ENCODE results near the gene ADORA2A. TPM values are rescaled to one million over a fixed set of nuclear protein-coding genes. Genes with fewer than 3 reads are reported as not detected.

ADORA2A gene
- total and polyA plus RNA-seq, 9 donors: 0.57 to 5.0 (median 2.7) TPM

DNA sequence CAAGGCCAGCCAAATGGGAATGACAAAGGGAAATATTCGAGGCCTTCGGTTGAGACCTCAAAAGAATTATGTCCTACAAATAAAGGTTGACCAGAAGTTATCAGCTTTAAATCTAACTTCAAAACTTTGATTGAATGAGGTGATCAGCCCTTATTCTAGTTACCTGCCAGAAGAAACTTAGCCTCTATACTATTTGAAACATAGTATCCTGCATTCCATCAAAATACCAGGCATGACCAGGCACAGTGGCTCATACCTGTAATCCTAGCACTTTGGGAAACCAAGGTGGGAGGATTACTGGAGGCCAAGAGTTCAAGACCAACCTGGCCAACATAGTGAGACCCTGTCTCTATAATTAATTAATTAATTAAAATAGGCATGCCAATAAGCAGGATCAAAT, 44.3 kb upstream of the ADORA2A start:
- 65 to 73% (median 68%) methylated on average over 2 of the region's 2 CpGs for WGBS, 3 donors
- intact Hi-C loops (cut with DNase I): no loop called here
- no peaks in the 10 kb centered on the region for H3K4me1 ChIP-seq (ENCODE audit: insufficient read depth)
- no peaks in the 10 kb centered on the region for H3K9me3 ChIP-seq
- no peak for DNase-seq
- H3K27me3 ChIP-seq: no peaks in the 10 kb centered on the region
- TF ChIP-seq POLR2A (IDR thresholded peaks at IDR 0.05) (no peak), EP300 (IDR thresholded peaks at IDR 0.05) (no peak)
- TF ChIP-seq, protein P1, sequence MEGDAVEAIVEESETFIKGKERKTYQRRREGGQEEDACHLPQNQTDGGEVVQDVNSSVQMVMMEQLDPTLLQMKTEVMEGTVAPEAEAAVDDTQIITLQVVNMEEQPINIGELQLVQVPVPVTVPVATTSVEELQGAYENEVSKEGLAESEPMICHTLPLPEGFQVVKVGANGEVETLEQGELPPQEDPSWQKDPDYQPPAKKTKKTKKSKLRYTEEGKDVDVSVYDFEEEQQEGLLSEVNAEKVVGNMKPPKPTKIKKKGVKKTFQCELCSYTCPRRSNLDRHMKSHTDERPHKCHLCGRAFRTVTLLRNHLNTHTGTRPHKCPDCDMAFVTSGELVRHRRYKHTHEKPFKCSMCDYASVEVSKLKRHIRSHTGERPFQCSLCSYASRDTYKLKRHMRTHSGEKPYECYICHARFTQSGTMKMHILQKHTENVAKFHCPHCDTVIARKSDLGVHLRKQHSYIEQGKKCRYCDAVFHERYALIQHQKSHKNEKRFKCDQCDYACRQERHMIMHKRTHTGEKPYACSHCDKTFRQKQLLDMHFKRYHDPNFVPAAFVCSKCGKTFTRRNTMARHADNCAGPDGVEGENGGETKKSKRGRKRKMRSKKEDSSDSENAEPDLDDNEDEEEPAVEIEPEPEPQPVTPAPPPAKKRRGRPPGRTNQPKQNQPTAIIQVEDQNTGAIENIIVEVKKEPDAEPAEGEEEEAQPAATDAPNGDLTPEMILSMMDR (IDR thresholded peaks at IDR 0.05): no peak
- no peak overlapping the region for H3K4me3 ChIP-seq
- H3K27ac ChIP-seq: no peak overlapping the region
- H3K36me3 ChIP-seq: no peaks in the 10 kb centered on the region

DNA sequence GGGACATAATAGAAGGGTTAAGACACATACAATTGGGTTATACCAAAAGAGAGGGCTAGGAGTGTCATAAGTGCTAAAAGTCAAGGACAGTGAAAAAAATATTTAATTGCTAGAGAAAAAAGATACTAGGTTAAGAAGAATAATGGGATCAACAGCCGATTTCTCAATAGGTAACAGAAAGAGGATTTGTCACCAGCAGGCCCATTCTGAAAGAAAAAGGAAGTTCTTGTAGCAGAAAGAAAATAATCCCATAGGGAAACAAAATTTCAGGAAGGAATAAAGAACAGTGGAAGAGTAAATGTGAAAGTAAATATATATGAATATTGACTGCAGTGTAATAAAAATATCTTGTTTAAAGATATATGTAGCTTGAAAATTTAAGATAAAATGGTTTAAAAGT, 43.3 kb upstream of the ADORA2A start:
- Histone ChIP-seq H3K4me1 (ENCODE audit: insufficient read depth) (no peaks in the 10 kb centered on the region), H3K27me3 (no peaks in the 10 kb centered on the region), H3K9me3 (no peaks in the 10 kb centered on the region), H3K4me3 (no peak overlapping the region), H3K27ac (no peak overlapping the region), H3K36me3 (no peaks in the 10 kb centered on the region)
- DNase-seq: no peak
- TF ChIP-seq EP300 (IDR thresholded peaks at IDR 0.05) (no peak), POLR2A (IDR thresholded peaks at IDR 0.05) (no peak)
- TF ChIP-seq, protein P1 (IDR thresholded peaks at IDR 0.05): no peak
- WGBS, 3 donors: 91 to 95% (median 92%) methylated on average over 1 of the region's 1 CpG
- intact Hi-C loops (cut with DNase I): no loop called here

DNA sequence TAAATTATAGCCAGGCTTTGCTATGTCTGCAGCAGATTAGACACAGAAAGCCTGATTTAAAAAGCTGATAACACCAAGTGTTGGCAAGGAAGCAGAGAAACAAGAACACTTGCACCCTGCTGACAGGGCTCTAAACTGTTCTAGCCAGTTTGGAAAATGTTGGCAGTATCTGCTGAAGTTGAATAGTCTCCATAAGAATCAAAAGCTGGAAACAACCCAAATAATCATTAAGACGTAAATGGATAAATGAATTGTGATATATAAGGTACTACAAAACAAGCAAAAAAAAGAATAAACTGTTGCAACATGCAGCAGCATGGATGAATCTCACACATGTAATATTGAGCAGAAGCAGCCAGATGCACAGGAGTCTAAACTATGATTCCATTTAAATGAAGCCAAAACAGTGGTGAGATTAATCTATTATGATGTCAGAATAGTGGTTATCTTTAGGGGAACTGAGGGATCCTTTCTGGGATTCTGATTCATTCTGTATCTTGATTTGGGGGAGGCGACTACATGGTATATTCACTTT, 40.4 kb upstream of the ADORA2A start:
- no peaks in the 10 kb centered on the region for H3K27me3 ChIP-seq
- intact Hi-C loops (cut with DNase I): no loop called here
- H3K4me3 ChIP-seq: no peak overlapping the region
- TF ChIP-seq POLR2A (IDR thresholded peaks at IDR 0.05) (no peak), EP300 (IDR thresholded peaks at IDR 0.05) (no peak)
- TF ChIP-seq, protein P1 (IDR thresholded peaks at IDR 0.05): no peak
- no peaks in the 10 kb centered on the region for H3K9me3 ChIP-seq
- H3K36me3 ChIP-seq: no peaks in the 10 kb centered on the region
- no peak for DNase-seq
- 51 to 64% (median 54%) methylated on average over 2 of the region's 2 CpGs for WGBS, 3 donors
- H3K27ac ChIP-seq: no peak overlapping the region
- H3K4me1 ChIP-seq (ENCODE audit: insufficient read depth): peaks cover 4% of the 10 kb centered on the region

DNA sequence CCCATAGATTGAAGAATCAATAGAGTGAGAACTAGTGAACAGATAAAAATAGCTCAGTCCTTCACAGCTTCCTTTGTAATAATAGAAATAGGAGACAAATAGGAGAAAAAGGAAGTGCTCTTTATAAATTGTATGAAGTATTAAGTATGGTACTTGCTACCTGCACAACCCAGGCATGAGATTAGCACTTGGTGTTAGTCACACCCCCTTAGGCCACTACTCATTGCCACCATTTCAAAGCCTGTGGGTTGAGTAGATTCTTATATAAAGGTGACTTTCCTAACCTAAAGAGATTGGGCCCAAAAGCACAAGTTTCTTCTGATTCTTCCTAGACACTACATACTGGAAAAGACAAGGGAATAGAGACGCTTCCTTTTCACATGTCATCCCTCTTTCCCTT, 37.7 kb upstream of the ADORA2A start:
- Histone ChIP-seq H3K9me3 (no peaks in the 10 kb centered on the region), H3K36me3 (no peaks in the 10 kb centered on the region), H3K27me3 (no peaks in the 10 kb centered on the region), H3K4me3 (no peak overlapping the region), H3K27ac (no peak overlapping the region), H3K4me1 (ENCODE audit: insufficient read depth) (peaks cover 4% of the 10 kb centered on the region)
- WGBS, 3 donors: 94 to 98% (median 97%) methylated on average over 1 of the region's 1 CpG
- DNase-seq: no peak
- intact Hi-C loops (cut with DNase I): no loop called here
- TF ChIP-seq POLR2A (IDR thresholded peaks at IDR 0.05) (no peak), EP300 (IDR thresholded peaks at IDR 0.05) (no peak)
- TF ChIP-seq, protein P1 (IDR thresholded peaks at IDR 0.05): no peak

Data from ovary (tissue), 9 donors.